Skeletal muscle tissue (tissue), 4 donors: ENCODE data around the gene ATE1. TPM values are rescaled to one million over a fixed set of nuclear protein-coding genes. Genes with fewer than 3 reads are reported as not detected.
"Not testable (repeated sequence)": the region's sequence is repeated elsewhere in the genome, so short reads cannot be mapped to it uniquely, and the experiment has no call there.

ENCODE experiments used
- H3K27ac ChIP-seq: one replicate; pipeline ENCODE4 v1.7.0; 2013; ENCODE audit warnings: mild to moderate bottlenecking, low read depth, low read length, inconsistent platforms
- H3K27me3 ChIP-seq, 3 donors: one replicate each; pipeline ENCODE4 v1.7.0; 2013; ENCODE audit warnings: low read length in 3 of 3; ENCODE audit not compliant: control insufficient read depth in 3 of 3, insufficient read depth in 3 of 3
- H3K36me3 ChIP-seq, 3 donors: one replicate each; pipeline ENCODE4 v1.7.0; 2013; ENCODE audit warnings: low read length in 3 of 3; ENCODE audit not compliant: control insufficient read depth in 3 of 3, insufficient read depth in 3 of 3
- H3K4me1 ChIP-seq, 3 donors: one replicate each; pipeline ENCODE4 v1.7.0; 2013; ENCODE audit warnings: low read length in 3 of 3, mild to moderate bottlenecking in 3 of 3; ENCODE audit not compliant: control insufficient read depth in 3 of 3, insufficient read depth in 3 of 3
- H3K4me3 ChIP-seq, 3 donors: one replicate each; pipeline ENCODE4 v1.7.0; 2013; ENCODE audit warnings: low read length in 3 of 3
- H3K9ac ChIP-seq, 3 donors: one replicate each; pipeline ENCODE4 v1.7.0; 2013; ENCODE audit warnings: low read length in 3 of 3, mild to moderate bottlenecking in 3 of 3, moderate library complexity in 2 of 3, low read depth in 1 of 3
- H3K9me3 ChIP-seq, 3 donors: one replicate each; pipeline ENCODE4 v1.7.0; 2013; ENCODE audit warnings: low read length in 3 of 3; ENCODE audit not compliant: control insufficient read depth in 3 of 3
- total RNA-seq: library from RNA; depleted of rRNA; stranded (reverse); fragments of >200 nt; gene quantifications from one replicate; pipeline ENCODE4 v1.2.3, GENCODE V29; 2014
- donor health status: Osteomylitis.

ATE1 gene
- total RNA-seq, 1 donor from 2014 or later: 30.3 TPM

GRCh38 chr10:121765204-121765603, 162.6 kb downstream of the ATE1 start:
- Histone ChIP-seq H3K27me3 (no peaks in the 10 kb centered on the region), H3K36me3 (no peaks in the 10 kb centered on the region), H3K9ac (no peak overlapping the region), H3K4me3 (no peak overlapping the region), H3K27ac (no peak overlapping the region), H3K9me3 (peaks cover 0 to 5% (median 0%) of the 10 kb centered on the region in 3 donors), H3K4me1 (no peaks in the 10 kb centered on the region)

DNA sequence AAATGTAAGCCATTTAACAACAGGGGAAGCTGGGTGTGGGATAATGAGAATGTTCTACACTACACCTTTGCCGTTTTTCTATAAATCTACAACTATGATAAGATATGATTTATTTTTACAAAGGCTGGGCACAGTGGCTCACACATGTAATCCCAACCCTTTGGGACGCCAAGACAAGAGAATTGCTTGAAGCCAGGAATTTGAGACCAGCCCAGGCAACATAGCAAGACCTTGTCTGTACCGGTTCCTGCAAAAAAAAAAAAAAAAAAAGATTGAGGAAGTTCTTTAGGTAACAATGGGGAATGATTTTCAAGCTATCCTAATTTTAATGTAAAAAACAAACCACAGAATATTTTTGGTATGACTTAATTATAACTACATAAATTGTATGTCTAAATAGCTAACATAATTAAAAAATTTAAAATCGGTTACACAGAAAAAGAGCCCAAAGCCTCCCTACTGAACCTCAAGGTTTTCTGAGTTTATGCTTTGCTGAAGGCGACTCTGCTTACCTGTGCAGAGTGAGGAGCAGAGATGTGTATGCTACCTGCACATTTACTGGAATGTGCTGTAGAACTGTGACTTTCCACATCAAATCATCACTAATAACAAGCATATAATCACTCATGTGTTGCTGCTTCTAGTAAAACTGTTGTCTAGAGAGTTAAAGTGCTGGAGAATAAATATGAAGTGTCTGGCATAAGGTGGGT, 163.4 kb downstream of the ATE1 start:
- Histone ChIP-seq H3K27ac (no peak overlapping the region), H3K36me3 (no peaks in the 10 kb centered on the region), H3K27me3 (no peaks in the 10 kb centered on the region), H3K9ac (no peak overlapping the region), H3K4me3 (no peak overlapping the region), H3K4me1 (no peaks in the 10 kb centered on the region), H3K9me3 (peaks cover 0 to 12% (median 0%) of the 10 kb centered on the region in 3 donors)

DNA sequence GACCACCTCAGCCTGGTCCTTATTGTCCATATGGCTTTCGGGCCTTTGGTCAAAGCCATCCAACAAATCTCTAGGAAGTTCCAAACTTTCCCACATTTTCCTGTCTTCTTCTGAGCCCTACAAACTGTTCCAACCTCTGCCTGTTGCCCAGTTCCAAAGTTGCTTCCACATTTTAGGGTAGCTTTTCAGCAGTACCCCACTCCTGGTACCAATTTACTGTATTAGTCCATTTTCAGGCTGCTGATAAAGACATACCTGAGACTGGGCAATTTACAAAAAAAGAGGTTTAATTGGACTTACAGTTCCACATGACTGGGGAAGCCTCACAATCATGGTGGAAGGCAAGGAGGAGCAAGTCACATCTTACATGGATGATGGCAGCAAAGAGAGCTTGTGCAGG, 170.6 kb downstream of the ATE1 start:
- not testable (repeated sequence) for H3K4me1 ChIP-seq, H3K9ac ChIP-seq, H3K36me3 ChIP-seq, H3K27me3 ChIP-seq, H3K4me3 ChIP-seq, H3K27ac ChIP-seq, H3K9me3 ChIP-seq

GRCh38 chr10:121755496-121755895, 172.3 kb downstream of the ATE1 start:
- not testable (repeated sequence) for H3K4me3 ChIP-seq, H3K4me1 ChIP-seq, H3K27ac ChIP-seq, H3K36me3 ChIP-seq, H3K9ac ChIP-seq, H3K27me3 ChIP-seq, H3K9me3 ChIP-seq

DNA sequence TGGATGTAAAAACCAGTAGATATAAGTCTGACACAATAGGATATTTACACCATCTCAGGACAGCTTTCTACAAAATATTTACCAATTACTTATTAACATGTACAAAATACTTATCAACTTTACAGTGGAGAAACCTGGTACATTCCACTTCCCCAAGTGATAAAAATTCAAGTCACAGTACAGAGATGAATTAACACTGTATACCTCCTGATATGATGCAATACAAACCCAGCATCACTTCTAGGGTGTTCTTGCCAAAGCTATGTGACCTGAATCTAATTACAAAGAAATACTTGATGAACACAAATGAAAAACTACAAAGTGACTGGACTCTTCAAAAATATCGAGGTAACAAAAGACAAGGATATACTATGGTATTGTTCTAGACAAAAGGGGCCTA, 173.2 kb downstream of the ATE1 start:
- Histone ChIP-seq H3K4me1 (peaks cover 0 to 5% (median 5%) of the 10 kb centered on the region in 3 donors), H3K27ac (no peak overlapping the region), H3K27me3 (no peaks in the 10 kb centered on the region), H3K9me3 (peaks cover 0 to under 1% (median 0%) of the 10 kb centered on the region in 3 donors), H3K9ac (no peak overlapping the region), H3K4me3 (no peak overlapping the region), H3K36me3 (no peaks in the 10 kb centered on the region)

- Histone ChIP-seq H3K27ac (no peak overlapping the region), H3K4me1 (peaks cover 0 to 5% (median 5%) of the 10 kb centered on the region in 3 donors), H3K36me3 (no peaks in the 10 kb centered on the region), H3K27me3 (no peaks in the 10 kb centered on the region), H3K9ac (no peak overlapping the region), H3K4me3 (no peak overlapping the region), H3K9me3 (no peaks in the 10 kb centered on the region)
Observed at GRCh38 chr10:121753726-121754476, 173.9 kb downstream of the ATE1 start.

- no peaks in the 10 kb centered on the region for H3K36me3 ChIP-seq
- H3K27me3 ChIP-seq: no peaks in the 10 kb centered on the region
- H3K4me3 ChIP-seq: no peak overlapping the region
- H3K9me3 ChIP-seq: no peaks in the 10 kb centered on the region
- no peak overlapping the region for H3K27ac ChIP-seq
- H3K4me1 ChIP-seq: peaks cover 0 to 5% (median 5%) of the 10 kb centered on the region in 3 donors
- no peak overlapping the region for H3K9ac ChIP-seq
Observed at GRCh38 chr10:121751191-121751760, 176.6 kb downstream of the ATE1 start.

GRCh38 chr10:121747163-121747775, 180.6 kb downstream of the ATE1 start:
- Histone ChIP-seq H3K27me3 (no peaks in the 10 kb centered on the region), H3K36me3 (peaks cover 2 to 6% (median 3%) of the 10 kb centered on the region in 3 donors), H3K9me3 (no peaks in the 10 kb centered on the region), H3K4me1 (no peaks in the 10 kb centered on the region), H3K9ac (no peak overlapping the region), H3K27ac (no peak overlapping the region), H3K4me3 (no peak overlapping the region)

- Histone ChIP-seq H3K27ac (no peak overlapping the region), H3K4me1 (no peaks in the 10 kb centered on the region), H3K9ac (no peak overlapping the region), H3K27me3 (peaks cover 0 to under 1% (median 0%) of the 10 kb centered on the region in 3 donors), H3K36me3 (peaks cover 3 to 13% (median 4%) of the 10 kb centered on the region in 3 donors), H3K4me3 (no peak overlapping the region), H3K9me3 (no peaks in the 10 kb centered on the region)
Observed at GRCh38 chr10:121741248-121741792, 186.5 kb downstream of the ATE1 start.
